GM18861 (cell line): ENCODE measurements around the gene CYB5B.

Source experiments
- ATAC-seq: cut with Tn5 transposase; IDR thresholded peaks from one replicate; pipeline ENCODE4 v1.9.1; 2021; ENCODE audit not compliant: unreplicated experiment

CYB5B gene

DNA sequence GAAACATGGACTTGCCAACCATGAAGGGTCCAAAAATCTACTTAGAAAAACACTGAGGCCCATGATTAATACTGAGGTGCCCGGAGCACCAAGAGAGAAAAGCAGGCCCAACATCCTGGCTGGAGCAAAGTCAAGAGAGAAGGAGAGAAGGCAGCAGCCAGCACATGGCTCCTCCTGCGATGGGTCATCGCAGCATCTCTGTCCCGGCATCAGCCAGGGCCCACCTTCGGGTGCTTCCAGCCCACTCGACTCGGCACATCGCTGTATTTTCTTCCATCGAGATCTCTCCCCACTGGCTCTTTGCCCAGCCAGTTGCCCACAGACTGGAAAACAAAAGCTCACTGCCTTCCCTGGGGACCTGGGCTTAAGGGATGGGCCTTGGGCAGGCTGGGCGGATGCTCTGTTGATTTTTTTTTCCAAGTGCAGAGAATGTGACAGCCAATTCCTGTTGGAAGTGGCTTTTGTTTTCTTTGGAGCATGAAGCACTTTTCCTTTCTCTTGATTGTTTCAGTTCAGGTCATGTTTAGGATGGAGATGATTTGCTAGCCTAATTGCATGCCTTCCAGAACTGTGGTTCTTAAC, 58.1 kb downstream of the CYB5B start:
- ATAC-seq = no peak

- ATAC-seq = no peak
Measured at GRCh38 chr16:69483611-69484010, 59.2 kb downstream of the CYB5B start.

DNA sequence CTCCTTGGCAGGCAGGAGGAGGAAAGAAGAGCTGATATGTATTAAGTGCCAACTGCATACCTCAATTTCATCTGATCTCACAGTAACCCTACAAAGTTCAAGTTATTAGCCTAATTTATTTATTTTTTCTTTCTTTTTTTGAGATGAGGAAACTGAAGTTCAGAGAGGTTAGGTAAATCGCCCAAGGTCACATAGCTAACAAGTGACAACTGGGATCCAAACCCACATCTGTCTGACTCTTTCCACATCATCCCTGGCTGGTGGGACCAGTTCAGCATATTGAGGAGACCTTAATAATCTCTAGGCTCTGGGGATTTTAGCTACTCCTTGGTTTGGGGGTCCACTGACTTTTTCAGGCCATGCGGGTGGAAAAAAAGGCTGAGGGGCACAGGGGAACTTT, 60.9 kb downstream of the CYB5B start:
- no peak for ATAC-seq

- ATAC-seq = no peak
Measured at GRCh38 chr16:69485816-69486215, 61.4 kb downstream of the CYB5B start.

GRCh38 chr16:69486272-69486671, 61.9 kb downstream of the CYB5B start:
- ATAC-seq = no peak

DNA sequence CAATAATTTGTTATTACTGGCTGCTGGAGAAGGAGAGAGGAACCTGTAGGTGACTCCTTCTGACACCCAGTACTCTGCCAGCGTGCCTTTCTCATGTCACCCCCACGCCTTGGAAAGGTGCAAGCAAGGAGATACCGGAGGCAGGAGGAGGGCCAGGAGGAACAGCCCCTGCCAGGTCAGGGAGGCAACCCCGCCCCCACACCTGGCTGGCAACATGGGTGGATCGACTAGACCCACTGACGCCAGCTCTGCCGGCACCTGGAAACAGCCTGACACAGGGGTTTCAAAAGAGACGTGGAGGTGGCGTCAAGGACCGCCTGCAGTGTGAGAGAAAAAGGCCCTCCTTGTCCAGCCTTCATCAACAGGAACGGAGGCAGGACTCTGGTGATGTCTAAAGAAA, 62.3 kb downstream of the CYB5B start:
- ATAC-seq = no peak

DNA sequence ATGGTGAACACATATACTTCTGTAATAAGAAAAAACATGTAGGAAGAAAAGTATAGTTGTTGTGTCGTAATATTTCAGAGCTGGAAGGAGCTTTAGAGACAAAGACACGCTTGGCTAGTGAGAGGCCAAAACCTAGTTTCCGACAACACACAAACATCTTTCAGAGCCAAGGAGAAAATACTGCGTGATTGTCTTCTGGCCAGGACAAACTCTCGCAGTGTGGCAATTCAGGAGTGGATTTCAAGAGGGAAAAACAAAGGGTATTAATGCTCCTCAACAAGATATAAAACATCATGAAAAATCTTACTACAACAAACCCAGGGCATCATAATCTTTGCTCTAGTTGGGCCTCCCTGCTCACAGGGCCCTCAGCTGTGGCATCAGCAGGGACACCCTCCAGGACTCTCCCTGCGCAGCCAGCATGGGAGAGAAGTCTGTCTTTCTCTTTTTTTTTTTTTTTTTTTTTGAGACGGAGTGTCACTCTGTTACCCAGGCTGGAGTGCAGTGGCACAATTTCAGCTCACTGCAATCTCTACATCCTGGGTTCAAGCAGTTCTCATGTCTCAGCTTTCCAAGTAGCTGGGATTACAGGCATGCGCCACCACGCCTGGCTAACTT, 66.4 kb downstream of the CYB5B start:
- no peak for ATAC-seq

GRCh38 chr16:69494991-69495392, 70.6 kb downstream of the CYB5B start:
- ATAC-seq = no peak

DNA sequence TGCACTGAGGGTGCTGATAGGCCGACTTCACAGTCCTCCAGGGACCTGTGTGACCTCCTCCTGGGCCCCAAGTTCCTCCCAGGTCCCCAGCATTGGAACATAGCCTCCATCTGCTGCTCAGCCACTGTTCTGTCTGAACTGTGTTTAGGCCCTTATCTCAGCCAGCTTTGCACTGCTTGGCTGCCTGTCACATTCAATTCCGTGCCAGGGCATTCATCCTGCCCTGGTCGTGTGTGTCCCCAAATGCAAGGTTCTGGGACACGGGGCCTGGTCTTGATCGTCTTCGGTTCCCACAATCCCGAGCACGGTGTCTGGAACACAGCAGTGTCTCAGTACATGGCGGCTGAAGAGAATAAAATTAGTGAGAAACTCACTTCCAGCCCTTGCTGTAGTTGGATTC, 71.4 kb downstream of the CYB5B start:
- no peak for ATAC-seq

DNA sequence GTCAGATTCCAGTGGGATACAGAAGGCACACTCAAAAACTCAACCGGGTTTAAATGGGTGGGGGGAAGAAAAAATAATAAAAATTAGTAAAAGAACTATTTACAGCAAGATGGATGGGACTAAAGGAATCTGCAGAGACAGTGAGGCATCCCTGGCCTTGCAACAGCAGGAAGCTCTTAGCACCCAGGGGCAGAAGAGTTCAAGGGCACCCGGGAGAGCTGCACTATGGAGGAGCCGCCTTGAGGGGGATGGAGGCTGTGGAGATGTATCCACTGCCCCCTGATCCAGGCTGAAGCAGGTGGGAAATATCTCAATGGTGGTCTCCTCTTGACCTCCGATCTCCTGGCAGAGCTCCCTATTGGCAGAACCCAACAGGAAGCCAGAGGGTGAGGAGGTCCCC, 72.0 kb downstream of the CYB5B start:
- ATAC-seq = no peak

- no peak for ATAC-seq
Measured at GRCh38 chr16:69496896-69497295, 72.5 kb downstream of the CYB5B start.

DNA sequence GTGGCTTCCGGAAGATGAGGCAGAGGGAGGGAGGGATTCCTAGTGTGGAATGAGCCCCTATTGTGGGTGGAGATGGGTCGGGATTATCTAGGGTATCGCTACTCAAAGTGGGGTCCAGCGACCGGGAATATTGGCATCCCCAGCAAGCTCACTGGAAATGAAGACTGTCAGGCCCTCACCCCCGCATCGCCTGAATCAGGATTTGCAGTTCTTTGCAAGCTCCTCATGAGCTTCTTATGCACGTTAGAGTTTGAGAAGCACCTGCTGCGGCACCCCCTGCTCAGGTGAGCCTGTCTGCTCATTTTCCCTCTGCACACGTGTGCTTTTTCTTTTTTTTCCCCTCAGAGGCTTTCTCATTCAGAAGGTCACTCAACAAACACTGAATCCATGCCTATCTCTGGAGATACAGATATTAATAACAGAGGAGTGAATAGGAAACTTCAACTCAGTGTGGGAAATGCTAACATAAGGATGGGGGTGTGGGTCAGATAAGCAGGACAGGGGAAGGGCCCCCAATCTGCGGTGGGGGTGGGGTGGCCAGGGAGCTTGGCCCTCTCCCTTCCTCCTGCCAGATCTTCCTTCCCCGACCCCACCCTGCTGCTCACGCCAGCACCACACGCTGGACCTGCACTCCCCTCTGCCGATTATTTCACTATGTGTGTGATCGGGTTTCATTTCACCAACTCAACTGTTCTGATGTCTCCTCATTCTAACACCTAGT, 73.6 kb downstream of the CYB5B start:
- ATAC-seq = no peak

- no peak for ATAC-seq
Measured at GRCh38 chr16:69498926-69499325, 74.5 kb downstream of the CYB5B start.

GRCh38 chr16:69499541-69500230, 75.3 kb downstream of the CYB5B start:
- no peak for ATAC-seq

DNA sequence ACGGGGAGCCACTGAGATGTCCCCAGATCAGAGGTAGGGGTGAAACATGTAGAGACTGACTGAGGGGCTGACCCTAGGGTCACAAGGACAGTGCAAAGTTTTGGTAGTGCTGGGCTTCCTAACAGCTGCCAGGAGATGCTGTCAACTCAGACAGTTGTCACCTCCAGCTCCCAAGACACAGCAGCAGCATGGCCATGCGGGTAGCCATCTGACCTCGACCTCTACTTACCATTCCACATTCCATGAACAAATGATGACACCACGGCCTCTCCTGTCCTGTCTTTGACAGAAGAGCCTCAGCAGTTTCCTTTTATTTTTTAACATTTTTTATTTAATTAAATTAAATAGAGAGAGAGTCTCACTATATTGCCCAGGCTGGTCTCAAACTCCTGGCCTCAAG, 76.1 kb downstream of the CYB5B start:
- no peak for ATAC-seq

DNA sequence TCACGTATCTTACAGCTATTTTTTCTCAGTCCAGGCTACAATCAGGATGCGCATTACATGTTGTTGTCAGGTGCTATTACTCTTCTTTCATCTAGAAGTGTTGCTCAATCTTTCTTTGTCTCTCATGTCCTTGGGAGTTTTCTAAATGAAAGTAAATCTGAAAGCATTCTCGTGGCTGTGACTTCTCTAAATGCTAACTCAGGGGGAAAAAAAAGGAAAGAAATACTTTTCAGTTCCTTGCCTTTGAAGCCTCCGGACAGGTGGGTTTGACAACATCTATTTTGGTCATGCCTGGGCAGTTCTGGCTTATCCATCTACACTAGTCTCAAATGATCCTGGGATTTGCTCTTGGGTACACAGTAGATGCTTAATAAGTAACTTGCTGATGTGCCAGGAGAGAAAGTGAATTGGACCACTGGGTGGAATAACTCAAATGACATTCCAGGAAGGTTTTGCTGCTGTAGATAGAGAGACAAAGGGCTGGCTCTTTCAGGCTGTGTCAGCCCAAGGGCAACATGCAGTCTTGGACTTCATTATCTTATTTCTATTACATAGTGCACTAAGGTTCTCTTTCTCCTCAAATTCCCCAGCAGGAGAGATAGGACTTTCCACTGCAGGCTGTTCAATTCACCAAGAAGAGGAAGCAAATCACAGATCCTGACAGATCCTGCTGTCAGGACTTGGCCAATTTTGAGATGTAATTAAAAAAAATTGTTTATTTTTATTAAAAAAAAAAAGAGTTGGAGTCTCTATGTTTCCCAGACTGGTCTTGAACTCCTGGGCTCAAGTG, 77.7 kb downstream of the CYB5B start:
- no peak for ATAC-seq

GRCh38 chr16:69503244-69503643, 78.8 kb downstream of the CYB5B start:
- ATAC-seq = no peak

- ATAC-seq = no peak
Measured at GRCh38 chr16:69508033-69508755, 83.8 kb downstream of the CYB5B start.

DNA sequence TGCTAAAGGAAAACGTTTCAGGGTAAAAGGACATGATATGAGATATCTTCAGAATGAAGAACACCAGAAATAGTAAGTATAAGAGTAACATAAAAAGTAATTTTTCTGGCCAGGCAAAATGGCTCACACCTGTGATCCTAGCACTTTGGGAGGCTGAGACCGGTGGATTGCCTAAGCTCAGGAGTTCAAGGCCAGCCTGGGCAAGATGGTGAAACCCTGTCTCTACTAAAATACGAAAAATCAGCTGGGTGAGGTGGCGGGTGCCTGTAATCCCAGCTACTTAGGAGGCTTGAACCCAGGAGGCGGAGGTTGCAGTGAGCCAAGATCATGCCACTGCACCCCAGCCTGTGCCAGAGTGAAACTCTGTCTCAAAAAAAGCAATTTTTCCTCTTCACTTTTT, 84.7 kb downstream of the CYB5B start:
- no peak for ATAC-seq

DNA sequence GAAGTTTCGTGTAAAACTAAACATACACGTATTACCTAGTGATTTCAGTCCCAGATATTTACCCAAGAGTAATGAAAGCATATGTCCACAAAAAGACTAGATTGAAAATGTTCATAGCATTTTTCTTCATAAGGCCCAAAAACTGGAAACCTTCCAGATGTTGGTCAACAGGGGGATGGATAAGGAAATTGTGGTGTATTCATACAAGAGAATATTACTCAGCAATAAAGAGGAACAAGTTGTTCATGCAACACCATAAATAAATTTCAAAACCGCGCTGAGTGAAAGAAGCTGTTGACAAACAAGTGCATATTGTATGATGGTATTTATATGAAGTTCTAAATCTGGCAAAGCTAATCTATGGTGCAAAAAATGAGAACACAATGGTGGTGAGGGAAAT, 87.2 kb downstream of the CYB5B start:
- ATAC-seq = no peak
